Neural progenitor cell (in vitro differentiated cells): ENCODE data around the gene CSRNP2. TPM values are rescaled to one million over a fixed set of nuclear protein-coding genes. Genes with fewer than 3 reads are reported as not detected.

Source experiments
- DNase-seq: peaks from one replicate; pipeline ENCODE4 v3.0.0-alpha.2; 2016; ENCODE audit warnings: low spot score
- H2AFZ ChIP-seq: fragments of 200-600 bp; sonication (generic); replicated peaks from 2 replicates; pipeline ENCODE4 v1.6.1; 2016; ENCODE audit warnings: antibody characterized with exemption
- H3F3A ChIP-seq: fragments of 200-600 bp; sonication (generic); 2 replicates; pipeline ENCODE4 v1.6.1; 2016; ENCODE audit warnings: antibody characterized with exemption, low read depth
- H3K27ac ChIP-seq: fragments of 200-600 bp; sonication (generic); 2 replicates; pipeline ENCODE4 v1.5.1; 2016; ENCODE audit warnings: mild to moderate bottlenecking
- H3K27me3 ChIP-seq: fragments of 200-600 bp; sonication (generic); 2 replicates; pipeline ENCODE4 v1.6.1; 2016; ENCODE audit warnings: mild to moderate bottlenecking, moderate library complexity
- H3K36me3 ChIP-seq: fragments of 200-600 bp; sonication (generic); 2 replicates; pipeline ENCODE4 v1.5.1; 2016
- H3K4me1 ChIP-seq: fragments of 200-600 bp; sonication (generic); 2 replicates; pipeline ENCODE4 v1.6.1; 2016; ENCODE audit warnings: mixed run types
- H3K4me2 ChIP-seq: fragments of 200-600 bp; sonication (generic); 2 replicates; pipeline ENCODE4 v1.6.1; 2016
- H3K4me3 ChIP-seq: fragments of 200-600 bp; sonication (generic); 2 replicates; pipeline ENCODE4 v1.5.1; 2016
- H3K79me2 ChIP-seq: fragments of 200-600 bp; sonication (generic); 2 replicates; pipeline ENCODE4 v1.6.1; 2016; ENCODE audit warnings: low read depth
- H3K9ac ChIP-seq: fragments of 200-600 bp; sonication (generic); 2 replicates; pipeline ENCODE4 v1.6.1; 2016
- H3K9me3 ChIP-seq: fragments of 200-600 bp; sonication (generic); 2 replicates; pipeline ENCODE4 v1.5.1; 2016; ENCODE audit warnings: low read depth
- H4K20me1 ChIP-seq: fragments of 200-600 bp; sonication (generic); 2 replicates; pipeline ENCODE4 v1.6.1; 2016; ENCODE audit warnings: low read depth
- H3K27ac Mint-ChIP-seq: 3 replicates; pipeline ENCODE4 v1.8.0; 2021; ENCODE audit warnings: mixed read lengths
- H3K27me3 Mint-ChIP-seq: 2 replicates; pipeline ENCODE4 v1.8.0; 2022; ENCODE audit warnings: low read depth, mild to moderate bottlenecking, inconsistent platforms, moderate library complexity, mixed read lengths; ENCODE audit not compliant: insufficient read depth
- H3K36me3 Mint-ChIP-seq: 3 replicates; pipeline ENCODE4 v1.8.0; 2021; ENCODE audit warnings: mixed read lengths
- H3K4me1 Mint-ChIP-seq: 3 replicates; pipeline ENCODE4 v1.8.0; 2021; ENCODE audit warnings: mixed read lengths
- H3K4me3 Mint-ChIP-seq: 3 replicates; pipeline ENCODE4 v1.8.0; 2021; ENCODE audit warnings: mild to moderate bottlenecking, moderate library complexity, mixed read lengths
- H3K9me3 Mint-ChIP-seq: 3 replicates; pipeline ENCODE4 v1.8.0; 2020; ENCODE audit warnings: mixed read lengths
- EZH2 ChIP-seq: fragments of 200-600 bp; sonication (generic); IDR thresholded peaks from 2 replicates; pipeline ENCODE4 v1.6.1; 2017; ENCODE audit warnings: antibody characterized with exemption, mild to moderate bottlenecking, moderate library complexity
- EZH2phosphoT487 ChIP-seq: fragments of 200-600 bp; sonication (generic); IDR thresholded peaks from 2 replicates; pipeline ENCODE4 v1.6.1; 2017; ENCODE audit warnings: antibody characterized with exemption
- total RNA-seq: library from RNA; depleted of rRNA; stranded (reverse); fragments of >200 nt; gene quantifications from 2 replicates; pipeline ENCODE4 v1.2.3, GENCODE V29; 2015; ENCODE audit warnings: low replicate concordance
- TF ChIP-seq, protein P1 (sequence below): fragments of 200-600 bp; sonication (generic); IDR thresholded peaks from 2 replicates; pipeline ENCODE4 v1.5.1; 2017; ENCODE audit warnings: antibody characterized with exemption, mild to moderate bottlenecking

The CSRNP2 gene
- total RNA-seq, 1 donor from 2014 or later: 28.6 TPM

DNA sequence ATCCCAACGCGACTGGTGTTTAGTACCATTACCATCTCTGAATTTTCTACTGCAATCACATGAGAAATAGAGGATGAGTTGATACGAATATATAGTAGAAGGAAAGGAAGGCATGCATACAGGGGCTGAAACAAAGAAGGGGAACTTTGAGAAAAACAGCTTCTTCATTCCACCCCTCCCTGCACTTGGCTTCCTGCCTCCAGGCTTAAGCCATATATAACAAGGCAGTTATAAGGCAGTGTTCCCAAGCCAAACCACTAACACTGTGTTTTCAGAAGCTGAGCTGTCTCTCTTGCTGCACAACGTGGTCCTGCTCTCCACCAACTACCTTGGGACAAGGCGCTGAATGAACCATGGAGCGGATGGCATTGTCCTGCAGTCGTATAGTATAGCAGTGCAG, 24.3 kb downstream of the CSRNP2 start:
- Histone ChIP-seq H3K4me2 (no peak overlapping the region), H3K9me3 (no peaks in the 10 kb centered on the region), H3K9ac (no peak overlapping the region), H2AFZ (no peak overlapping the region), H3K36me3 (no peaks in the 10 kb centered on the region), H4K20me1 (peaks cover 9% of the 10 kb centered on the region), H3K4me1 (no peaks in the 10 kb centered on the region), H3F3A (peaks cover 16% of the 10 kb centered on the region), H3K79me2 (no peaks in the 10 kb centered on the region), H3K27me3 (no peaks in the 10 kb centered on the region), H3K4me3 (no peak overlapping the region), H3K27ac (no peak overlapping the region)
- Mint-ChIP-seq H3K27me3 (peaks cover 7% of the 10 kb centered on the region), H3K4me3 (no peak overlapping the region), H3K4me1 (no peaks in the 10 kb centered on the region), H3K9me3 (no peaks in the 10 kb centered on the region), H3K27ac (no peak overlapping the region), H3K36me3 (peaks cover 37% of the 10 kb centered on the region)
- no peak for DNase-seq
- TF ChIP-seq, protein P1, sequence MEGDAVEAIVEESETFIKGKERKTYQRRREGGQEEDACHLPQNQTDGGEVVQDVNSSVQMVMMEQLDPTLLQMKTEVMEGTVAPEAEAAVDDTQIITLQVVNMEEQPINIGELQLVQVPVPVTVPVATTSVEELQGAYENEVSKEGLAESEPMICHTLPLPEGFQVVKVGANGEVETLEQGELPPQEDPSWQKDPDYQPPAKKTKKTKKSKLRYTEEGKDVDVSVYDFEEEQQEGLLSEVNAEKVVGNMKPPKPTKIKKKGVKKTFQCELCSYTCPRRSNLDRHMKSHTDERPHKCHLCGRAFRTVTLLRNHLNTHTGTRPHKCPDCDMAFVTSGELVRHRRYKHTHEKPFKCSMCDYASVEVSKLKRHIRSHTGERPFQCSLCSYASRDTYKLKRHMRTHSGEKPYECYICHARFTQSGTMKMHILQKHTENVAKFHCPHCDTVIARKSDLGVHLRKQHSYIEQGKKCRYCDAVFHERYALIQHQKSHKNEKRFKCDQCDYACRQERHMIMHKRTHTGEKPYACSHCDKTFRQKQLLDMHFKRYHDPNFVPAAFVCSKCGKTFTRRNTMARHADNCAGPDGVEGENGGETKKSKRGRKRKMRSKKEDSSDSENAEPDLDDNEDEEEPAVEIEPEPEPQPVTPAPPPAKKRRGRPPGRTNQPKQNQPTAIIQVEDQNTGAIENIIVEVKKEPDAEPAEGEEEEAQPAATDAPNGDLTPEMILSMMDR: no peak
- TF ChIP-seq EZH2: no peak
- TF ChIP-seq EZH2phosphoT487: no peak

DNA sequence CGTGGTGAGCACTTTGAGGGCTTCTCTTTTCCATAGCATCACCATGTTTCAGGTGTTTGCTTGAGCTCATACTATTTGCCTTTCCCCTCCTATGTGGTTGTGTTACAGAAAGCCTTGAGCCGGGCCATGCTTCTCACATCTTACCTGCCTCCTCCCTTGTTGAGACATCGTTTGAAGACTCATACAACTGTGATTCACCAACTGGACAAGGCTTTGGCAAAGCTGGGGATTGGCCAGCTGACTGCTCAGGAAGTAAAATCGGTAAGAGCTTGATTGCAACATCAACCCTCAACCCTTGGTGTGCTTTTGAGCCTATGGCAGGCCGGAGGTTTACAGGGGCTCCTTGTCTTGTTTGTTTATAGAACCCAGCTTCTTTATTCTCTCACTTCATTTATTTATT, 27.2 kb downstream of the CSRNP2 start:
- no peak for DNase-seq
- H3K9me3 ChIP-seq: no peaks in the 10 kb centered on the region
- H3K4me1 ChIP-seq: no peaks in the 10 kb centered on the region
- peaks cover 3% of the 10 kb centered on the region for H4K20me1 ChIP-seq
- no peak overlapping the region for H3K4me2 ChIP-seq
- Mint-ChIP-seq H3K36me3 (peaks cover 32% of the 10 kb centered on the region), H3K27me3 (peaks cover 9% of the 10 kb centered on the region), H3K9me3 (no peaks in the 10 kb centered on the region), H3K27ac (no peak overlapping the region), H3K4me1 (no peaks in the 10 kb centered on the region), H3K4me3 (no peak overlapping the region)
- H2AFZ ChIP-seq: no peak overlapping the region
- no peak overlapping the region for H3K9ac ChIP-seq
- no peak for TF ChIP-seq EZH2
- TF ChIP-seq, protein P1: no peak
- no peak for TF ChIP-seq EZH2phosphoT487
- H3K4me3 ChIP-seq: no peak overlapping the region
- no peaks in the 10 kb centered on the region for H3K36me3 ChIP-seq
- H3K27me3 ChIP-seq: no peaks in the 10 kb centered on the region
- no peak overlapping the region for H3K27ac ChIP-seq
- peaks cover 2% of the 10 kb centered on the region for H3F3A ChIP-seq
- no peaks in the 10 kb centered on the region for H3K79me2 ChIP-seq

DNA sequence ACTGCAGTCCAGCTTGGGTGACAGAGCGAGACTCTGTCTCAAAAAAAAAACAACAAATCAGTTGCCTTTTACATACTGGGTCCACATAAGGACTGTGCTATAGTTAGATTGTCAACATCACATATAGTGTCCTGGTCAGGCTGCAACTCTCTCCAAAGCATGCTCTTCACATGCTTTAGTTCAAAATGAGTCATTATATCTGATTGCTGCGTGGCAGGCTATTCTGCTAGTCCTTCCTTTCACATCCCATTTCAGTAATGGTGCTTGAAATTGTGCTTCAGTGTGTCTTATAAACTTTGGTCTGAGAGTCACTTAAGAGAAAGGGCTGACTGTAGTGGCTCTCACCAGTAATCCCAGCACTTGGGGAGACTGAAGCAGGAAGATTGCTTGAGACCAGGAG, 28.3 kb downstream of the CSRNP2 start:
- Mint-ChIP-seq H3K4me1 (no peaks in the 10 kb centered on the region), H3K27me3 (peaks cover 8% of the 10 kb centered on the region), H3K27ac (no peak overlapping the region), H3K4me3 (no peak overlapping the region), H3K36me3 (peaks cover 29% of the 10 kb centered on the region), H3K9me3 (no peaks in the 10 kb centered on the region)
- H3K4me1 ChIP-seq: no peaks in the 10 kb centered on the region
- H2AFZ ChIP-seq: no peak overlapping the region
- H3K27ac ChIP-seq: no peak overlapping the region
- no peak for DNase-seq
- no peak overlapping the region for H3K4me3 ChIP-seq
- H3K79me2 ChIP-seq: peaks cover 5% of the 10 kb centered on the region
- H3F3A ChIP-seq: no peaks in the 10 kb centered on the region
- no peak overlapping the region for H3K4me2 ChIP-seq
- H3K9ac ChIP-seq: no peak overlapping the region
- no peaks in the 10 kb centered on the region for H3K36me3 ChIP-seq
- no peaks in the 10 kb centered on the region for H3K9me3 ChIP-seq
- TF ChIP-seq, protein P1: no peak
- no peak for TF ChIP-seq EZH2phosphoT487
- TF ChIP-seq EZH2: no peak
- H3K27me3 ChIP-seq: no peaks in the 10 kb centered on the region
- no peaks in the 10 kb centered on the region for H4K20me1 ChIP-seq
